Stimulated activated CD8-positive, alpha-beta memory T cell treated with anti-CD3 and anti-CD28 coated beads, Interleukin-7, amount 100 ng/mL, for 24 hours (primary cell): ENCODE data around the gene HOXC4.

ENCODE experiments used
- DNase-seq: peaks from one replicate; pipeline ENCODE4 v3.0.0-alpha.2; 2020; ENCODE audit warnings: low read depth

HOXC4 gene

DNA sequence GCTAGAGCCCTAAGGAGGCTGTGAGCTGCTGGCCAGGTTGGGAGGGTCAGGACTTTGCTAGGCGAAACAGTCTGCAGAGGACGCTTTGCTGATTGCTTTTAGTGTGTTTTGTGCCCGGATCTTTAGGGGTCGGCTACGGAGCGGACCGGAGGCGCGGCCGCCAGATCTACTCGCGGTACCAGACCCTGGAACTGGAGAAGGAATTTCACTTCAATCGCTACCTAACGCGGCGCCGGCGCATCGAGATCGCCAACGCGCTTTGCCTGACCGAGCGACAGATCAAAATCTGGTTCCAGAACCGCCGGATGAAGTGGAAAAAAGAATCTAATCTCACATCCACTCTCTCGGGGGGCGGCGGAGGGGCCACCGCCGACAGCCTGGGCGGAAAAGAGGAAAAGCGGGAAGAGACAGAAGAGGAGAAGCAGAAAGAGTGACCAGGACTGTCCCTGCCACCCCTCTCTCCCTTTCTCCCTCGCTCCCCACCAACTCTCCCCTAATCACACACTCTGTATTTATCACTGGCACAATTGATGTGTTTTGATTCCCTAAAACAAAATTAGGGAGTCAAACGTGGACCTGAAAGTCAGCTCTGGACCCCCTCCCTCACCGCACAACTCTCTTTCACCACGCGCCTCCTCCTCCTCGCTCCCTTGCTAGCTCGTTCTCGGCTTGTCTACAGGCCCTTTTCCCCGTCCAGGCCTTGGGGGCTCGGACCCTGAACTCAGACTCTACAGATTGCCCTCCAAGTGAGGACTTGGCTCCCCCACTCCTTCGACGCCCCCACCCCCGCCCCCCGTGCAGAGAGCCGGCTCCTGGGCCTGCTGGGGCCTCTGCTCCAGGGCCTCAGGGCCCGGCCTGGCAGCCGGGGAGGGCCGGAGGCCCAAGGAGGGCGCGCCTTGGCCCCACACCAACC lies 23.9 kb upstream of the HOXC4 start:
- DNase-seq = no peak

GRCh38 chr12:54030442-54030801 lies 23.2 kb upstream of the HOXC4 start:
- no peak for DNase-seq

GRCh38 chr12:54030889-54031471 lies 22.7 kb upstream of the HOXC4 start:
- no peak for DNase-seq

- no peak for DNase-seq
These were observed 22.2 kb upstream of the HOXC4 start for GRCh38 chr12:54031480-54031879.

- no peak for DNase-seq
These were observed 21.5 kb upstream of the HOXC4 start for GRCh38 chr12:54032086-54032619.

DNA sequence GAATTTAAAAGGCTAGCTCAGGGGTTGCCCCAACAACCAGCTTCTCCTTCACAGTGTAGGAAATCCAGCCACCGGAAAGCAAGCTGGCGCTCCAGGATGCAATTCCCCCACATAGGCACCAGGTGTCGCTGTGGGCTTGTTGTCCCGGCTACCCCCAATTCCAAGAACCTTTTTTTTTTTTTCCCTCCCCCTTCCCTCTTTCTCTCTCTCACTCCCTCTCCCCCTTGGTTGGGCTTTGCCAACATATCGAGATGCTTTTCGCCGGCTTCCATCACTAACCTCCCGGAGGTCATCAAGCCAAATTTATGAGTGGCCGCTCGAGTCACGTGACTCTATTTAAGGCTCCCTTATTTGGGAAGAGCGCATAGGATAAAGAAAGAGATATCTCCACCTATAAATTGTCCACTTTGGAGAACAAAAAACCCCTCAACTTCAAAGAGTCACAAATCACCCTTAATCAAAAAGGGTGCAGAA lies 21.0 kb upstream of the HOXC4 start, which contains the start of gene HOXC5:
Gene HOXC5 (plus strand): TSS at position 424 of the 474 bp plus-strand sequence. CDS start 73 bp downstream, outside the sequence.
- peak; percentile 28 for DNase-seq

DNA sequence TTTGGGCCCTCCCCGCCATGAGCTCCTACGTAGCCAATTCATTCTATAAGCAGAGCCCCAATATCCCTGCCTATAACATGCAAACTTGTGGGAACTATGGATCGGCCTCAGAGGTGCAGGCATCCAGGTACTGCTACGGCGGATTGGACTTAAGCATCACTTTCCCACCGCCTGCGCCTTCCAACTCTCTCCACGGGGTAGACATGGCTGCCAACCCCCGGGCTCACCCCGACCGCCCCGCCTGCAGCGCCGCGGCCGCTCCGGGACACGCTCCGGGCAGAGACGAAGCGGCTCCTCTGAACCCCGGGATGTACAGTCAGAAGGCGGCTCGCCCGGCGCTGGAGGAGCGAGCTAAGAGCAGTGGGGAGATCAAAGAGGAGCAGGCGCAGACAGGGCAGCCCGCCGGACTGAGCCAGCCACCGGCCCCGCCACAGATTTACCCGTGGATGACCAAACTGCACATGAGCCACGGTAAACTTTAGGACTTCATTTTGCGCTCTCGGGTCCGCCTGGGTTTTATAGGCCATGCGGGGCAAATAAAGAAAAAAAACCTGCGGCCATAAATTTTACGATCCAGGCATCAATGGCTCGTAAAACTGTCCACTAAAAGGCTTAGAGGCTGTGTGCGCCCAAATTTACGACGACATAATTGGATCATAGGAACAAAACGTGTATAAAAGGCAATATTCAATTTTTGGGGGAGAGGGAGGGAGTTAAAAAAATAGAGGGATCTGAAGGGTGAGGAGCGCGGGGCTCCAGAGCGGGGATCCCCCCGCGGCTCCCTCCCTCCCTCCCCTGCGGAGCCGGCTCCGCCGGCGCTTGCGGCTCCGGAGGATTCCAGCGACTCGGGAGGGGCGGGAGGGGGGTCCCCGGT lies 20.3 kb upstream of the HOXC4 start:
- DNase-seq = no peak

GRCh38 chr12:54033980-54034784 lies 19.5 kb upstream of the HOXC4 start:
- DNase-seq = no peak

GRCh38 chr12:54034785-54035310 lies 18.8 kb upstream of the HOXC4 start:
- no peak for DNase-seq

DNA sequence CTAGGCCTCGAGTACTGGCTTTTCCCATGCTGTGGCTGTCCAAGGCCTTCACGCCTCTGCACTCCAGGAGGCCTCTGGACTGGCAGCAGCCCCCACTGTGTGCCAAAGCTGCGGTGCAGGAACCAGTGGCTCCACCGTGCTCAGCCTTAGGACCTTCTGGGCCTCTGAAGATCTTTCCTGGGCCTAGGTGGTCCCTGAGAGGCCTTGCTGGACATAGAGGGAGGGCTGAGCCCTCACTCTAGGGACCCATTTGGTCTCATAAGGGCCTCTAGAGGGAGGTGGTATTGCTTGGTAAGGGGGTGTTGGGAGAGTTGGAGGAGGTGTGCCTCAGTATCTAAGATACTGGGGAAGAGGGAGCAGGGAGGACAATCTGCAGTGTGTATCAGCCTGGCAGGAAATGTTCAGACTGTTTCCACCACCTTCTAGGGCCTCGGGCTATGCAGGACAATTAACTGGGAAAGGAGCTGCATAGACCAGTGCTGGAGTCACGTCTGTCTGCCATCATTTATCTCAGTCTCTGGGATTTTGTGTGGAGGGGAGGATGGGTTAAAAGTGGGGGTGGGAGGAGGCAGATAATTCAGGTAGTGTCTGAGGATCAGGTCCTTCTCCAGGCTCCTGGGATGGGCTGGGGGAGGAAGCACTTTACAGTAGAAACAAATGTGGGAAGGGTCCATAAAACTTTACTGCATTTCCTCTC lies 17.9 kb upstream of the HOXC4 start:
- no peak for DNase-seq

DNA sequence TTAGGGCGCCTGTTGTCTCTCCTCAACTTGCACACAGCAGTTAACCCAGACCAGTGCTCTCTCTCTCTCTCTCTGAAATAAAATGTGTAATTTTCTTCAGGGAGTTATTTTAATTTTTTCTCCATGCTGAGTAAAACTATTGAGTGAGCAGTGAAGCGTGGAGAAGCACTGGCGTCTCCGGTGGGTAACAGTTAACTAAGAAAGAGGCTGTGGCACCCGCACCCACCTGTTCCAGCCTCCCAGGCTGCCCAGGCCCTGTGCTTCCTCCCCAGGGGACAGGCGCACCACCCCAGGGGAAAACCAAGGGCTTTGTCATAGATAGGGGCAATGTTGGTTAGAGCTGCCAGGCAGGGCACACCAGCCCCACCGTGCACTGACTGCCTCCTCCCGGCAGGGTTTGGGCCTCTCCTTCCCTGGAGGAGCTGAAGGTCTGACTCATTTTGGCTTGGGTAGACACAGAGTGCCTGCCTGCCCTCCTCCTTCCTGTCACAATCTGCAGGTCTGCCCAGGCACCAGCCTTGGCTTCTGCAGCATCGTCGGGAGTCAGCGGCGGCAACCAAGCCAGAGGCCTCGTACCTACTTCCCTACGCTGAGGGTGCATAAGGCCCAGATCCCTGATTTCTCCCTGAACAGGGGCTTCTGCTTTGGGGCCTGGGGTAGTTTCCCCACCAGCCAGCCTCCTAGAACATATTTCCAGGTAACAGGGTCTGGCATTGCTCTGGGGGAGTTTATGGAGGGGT lies 16.8 kb upstream of the HOXC4 start:
- no peak for DNase-seq

GRCh38 chr12:54037360-54038283 lies 16.0 kb upstream of the HOXC4 start:
- DNase-seq = no peak

GRCh38 chr12:54038284-54038870 lies 15.3 kb upstream of the HOXC4 start:
- no peak for DNase-seq

DNA sequence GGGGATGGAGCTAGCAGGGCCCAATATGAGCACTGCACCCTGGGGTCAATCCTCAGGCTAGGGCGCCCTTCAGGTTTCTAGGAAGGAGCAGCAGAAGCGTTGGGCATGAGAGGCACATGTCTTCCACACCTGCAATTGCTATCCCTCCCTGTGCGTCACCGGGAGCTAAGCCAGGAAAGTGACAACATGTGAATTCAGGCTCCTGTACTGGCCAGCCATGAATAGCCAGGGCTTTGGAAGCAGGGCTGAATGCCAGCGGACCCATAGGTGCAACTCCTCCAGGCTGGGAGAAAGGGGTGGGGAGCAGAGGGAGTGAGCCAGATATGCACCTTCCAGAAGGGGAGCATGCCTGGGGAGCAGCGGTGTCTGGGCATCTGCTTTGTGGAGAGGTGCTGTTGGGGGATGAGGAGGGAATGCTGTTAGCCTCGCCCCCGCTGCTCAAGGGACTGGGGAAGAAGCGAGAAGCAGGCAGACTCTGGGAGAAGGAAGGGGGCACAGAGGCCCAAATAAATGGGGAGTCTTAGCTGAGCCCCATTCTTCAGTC lies 14.7 kb upstream of the HOXC4 start:
- no peak for DNase-seq

DNA sequence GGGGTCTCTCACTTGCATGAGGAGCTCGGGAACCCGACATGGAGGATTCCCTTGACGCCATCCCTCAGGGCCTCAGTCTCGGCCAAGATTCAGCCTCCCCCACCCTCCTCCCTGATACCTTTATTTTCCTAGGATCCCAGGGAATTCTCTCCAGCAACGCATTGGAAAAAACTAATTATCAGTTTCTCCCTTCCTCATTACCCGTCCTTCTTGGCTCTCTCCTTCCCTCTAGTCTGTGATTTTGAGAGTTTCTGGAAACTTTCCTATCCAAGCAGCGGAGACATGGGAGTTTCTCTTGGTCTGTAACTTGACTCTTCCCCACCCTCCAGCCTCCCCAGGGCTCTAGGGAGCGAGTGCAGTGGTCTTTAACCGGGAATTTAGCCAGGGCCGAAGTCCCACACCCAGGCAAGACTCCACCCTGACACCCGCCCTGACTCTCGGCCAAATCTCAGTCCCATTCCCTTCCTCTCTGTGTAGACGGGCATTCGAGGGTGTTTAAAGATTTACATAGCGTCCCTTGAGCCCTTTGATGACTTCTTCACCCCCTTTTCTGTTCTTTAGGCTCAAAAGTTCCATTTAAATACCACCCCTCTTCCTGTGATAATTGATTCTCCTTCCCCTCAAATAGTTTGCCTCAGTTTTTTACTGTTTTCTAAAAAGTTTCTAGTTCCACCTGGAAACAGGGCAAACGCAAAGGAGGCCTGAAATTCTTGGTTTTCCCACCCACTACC lies 14.1 kb upstream of the HOXC4 start:
- DNase-seq = no peak

DNA sequence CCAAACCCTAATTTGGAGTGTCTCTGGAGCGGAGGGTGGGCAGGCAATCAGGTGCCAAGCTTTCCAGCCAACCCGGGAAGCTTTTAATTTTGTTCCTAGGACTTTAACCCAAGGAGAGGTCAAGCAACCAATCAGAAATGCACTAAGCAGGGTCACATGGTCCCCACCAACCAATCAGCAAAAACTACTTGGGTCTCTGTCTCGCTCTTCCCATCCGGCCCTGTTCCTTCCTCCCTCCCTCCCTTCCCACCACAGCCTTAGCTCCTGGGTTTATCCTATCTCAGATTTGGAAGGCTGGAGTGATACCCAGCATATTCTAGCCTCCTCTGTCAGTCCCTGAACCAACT lies 13.5 kb upstream of the HOXC4 start:
- DNase-seq = no peak

DNA sequence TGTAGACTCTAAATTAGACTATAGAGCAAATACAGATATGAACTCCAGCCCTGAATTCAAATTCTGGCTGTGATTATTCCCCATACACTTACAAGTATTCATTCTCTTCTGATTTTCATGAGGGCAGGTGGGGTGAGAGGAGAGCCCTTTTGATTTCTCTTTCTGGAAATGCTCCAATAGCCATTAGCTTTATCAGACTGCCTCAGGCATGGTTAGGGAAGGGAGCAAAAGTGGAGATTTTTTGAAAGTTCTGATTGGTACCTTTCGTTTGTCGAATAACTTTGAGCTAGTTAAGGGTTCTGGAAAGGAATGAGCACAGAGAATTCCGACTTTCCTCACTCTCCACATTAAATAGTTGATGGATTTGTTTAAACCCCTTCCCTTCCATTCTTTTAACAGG lies 13.0 kb upstream of the HOXC4 start:
- DNase-seq = no peak
